ENCODE results near the gene ETV7.

DNA sequence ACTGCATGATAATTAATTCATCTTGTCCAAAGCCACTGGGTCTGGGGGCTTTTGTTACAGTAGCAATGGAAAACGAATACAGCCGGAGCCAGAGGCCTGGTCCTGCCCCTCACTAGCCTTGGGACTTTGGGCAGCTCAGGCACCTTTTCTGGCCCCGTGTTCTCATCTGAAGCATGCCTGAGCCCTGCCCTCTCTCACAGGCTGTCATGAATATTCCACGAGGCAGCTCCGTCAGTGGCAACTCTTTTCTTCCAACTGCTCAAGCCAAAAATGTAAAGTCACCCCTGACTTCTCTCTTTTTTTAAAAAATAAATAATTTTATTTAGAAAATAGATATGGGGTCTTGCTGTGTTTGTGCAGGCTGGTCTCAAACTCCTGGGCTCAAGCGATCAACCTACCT is 56.1 kb downstream of the ETV7 start:
- TF ChIP-seq CTCF (IDR thresholded peaks at IDR 0.05) (no peak), POLR2AphosphoS5 (IDR thresholded peaks at IDR 0.05) (no peak), EP300 (IDR thresholded peaks at IDR 0.05) (no peak)

All from gastroesophageal sphincter (tissue), 3 donors.